Measurements from ENCODE around the gene WASF3.

WASF3 gene

GRCh38 chr13:26558987-26559386, 1.5 kb downstream of the WASF3 start:
- peaks cover 38% of the 10 kb centered on the region for H3K27me3 ChIP-seq (ENCODE audit: insufficient read depth, poor library complexity, severe bottlenecking)
- no peak for TF ChIP-seq REST (IDR thresholded peaks at IDR 0.05; ENCODE audit: insufficient replicate concordance, low read depth)
- no peak for TF ChIP-seq CTCF (IDR thresholded peaks at IDR 0.05; ENCODE audit: insufficient read depth, low read length)
- no peak for TF ChIP-seq GABPA (IDR thresholded peaks at IDR 0.05; ENCODE audit: low read depth)
- TF ChIP-seq SPI1 (IDR thresholded peaks at IDR 0.05; ENCODE audit: borderline replicate concordance, low read depth): no peak
- TF ChIP-seq POLR2AphosphoS5 (IDR thresholded peaks at IDR 0.05; ENCODE audit: low read depth): no peak
- no peak overlapping the region for H3K27ac ChIP-seq (replicated peaks)
- DNase-seq (ENCODE audit: low read depth in 1 of 2, low spot score in 1 of 2): no peak
- no peak overlapping the region for H3K4me3 ChIP-seq (replicated peaks; ENCODE audit: insufficient read depth, low read length)

GRCh38 chr13:26560456-26560855, 3.0 kb downstream of the WASF3 start:
- no peak overlapping the region for H3K4me3 ChIP-seq (replicated peaks; ENCODE audit: insufficient read depth, low read length)
- peaks cover 36% of the 10 kb centered on the region for H3K27me3 ChIP-seq (ENCODE audit: insufficient read depth, poor library complexity, severe bottlenecking)
- TF ChIP-seq POLR2AphosphoS5 (IDR thresholded peaks at IDR 0.05; ENCODE audit: low read depth) (no peak), GABPA (IDR thresholded peaks at IDR 0.05; ENCODE audit: low read depth) (no peak), CTCF (IDR thresholded peaks at IDR 0.05; ENCODE audit: insufficient read depth, low read length) (no peak), REST (IDR thresholded peaks at IDR 0.05; ENCODE audit: insufficient replicate concordance, low read depth) (no peak), SPI1 (IDR thresholded peaks at IDR 0.05; ENCODE audit: borderline replicate concordance, low read depth) (no peak)
- no peak for DNase-seq (ENCODE audit: low read depth in 1 of 2, low spot score in 1 of 2)
- H3K27ac ChIP-seq (replicated peaks): no peak overlapping the region

- Histone ChIP-seq H3K27ac (replicated peaks) (no peak overlapping the region), H3K27me3 (ENCODE audit: insufficient read depth, poor library complexity, severe bottlenecking) (peaks cover 36% of the 10 kb centered on the region), H3K4me3 (replicated peaks; ENCODE audit: insufficient read depth, low read length) (no peak overlapping the region)
- no peak for DNase-seq (ENCODE audit: low read depth in 1 of 2, low spot score in 1 of 2)
- TF ChIP-seq SPI1 (IDR thresholded peaks at IDR 0.05; ENCODE audit: borderline replicate concordance, low read depth) (no peak), POLR2AphosphoS5 (IDR thresholded peaks at IDR 0.05; ENCODE audit: low read depth) (no peak), REST (IDR thresholded peaks at IDR 0.05; ENCODE audit: insufficient replicate concordance, low read depth) (no peak), CTCF (IDR thresholded peaks at IDR 0.05; ENCODE audit: insufficient read depth, low read length) (no peak), GABPA (IDR thresholded peaks at IDR 0.05; ENCODE audit: low read depth) (no peak)
Measured at GRCh38 chr13:26561067-26561466, 3.6 kb downstream of the WASF3 start.
